ENCODE results near the gene SELENOO. TPM values are rescaled to one million over a fixed set of nuclear protein-coding genes. Genes with fewer than 3 reads are reported as not detected.

Gene SELENOO
- total and polyA plus RNA-seq, 3 donors from 2014 or later = 20.8 to 66.8 (median 57.9) TPM

- no peak overlapping the region for H3K27ac ChIP-seq
- no peak overlapping the region for H3K4me3 ChIP-seq
- 87 to 93% methylated on average over 22 to 26 of the region's 26 CpGs for WGBS, 2 donors
- H3K27me3 ChIP-seq = no peaks in the 10 kb centered on the region
- DNase-seq = no peak
- H3K9me3 ChIP-seq = no peaks in the 10 kb centered on the region
- TF ChIP-seq CTCF (IDR thresholded peaks at IDR 0.05) (no peak), POLR2A (IDR thresholded peaks at IDR 0.05) (no peak)
- H3K36me3 ChIP-seq (ENCODE audit: low read depth, missing control alignments) = no peaks in the 10 kb centered on the region
- intact Hi-C loops (cut with DNase I; ENCODE audit: low total_unique reads) = no loop called here
- H3K4me1 ChIP-seq = peaks cover 4% of the 10 kb centered on the region
These were observed 27.4 kb upstream of the SELENOO start for GRCh38 chr22:50173311-50173982.

DNA sequence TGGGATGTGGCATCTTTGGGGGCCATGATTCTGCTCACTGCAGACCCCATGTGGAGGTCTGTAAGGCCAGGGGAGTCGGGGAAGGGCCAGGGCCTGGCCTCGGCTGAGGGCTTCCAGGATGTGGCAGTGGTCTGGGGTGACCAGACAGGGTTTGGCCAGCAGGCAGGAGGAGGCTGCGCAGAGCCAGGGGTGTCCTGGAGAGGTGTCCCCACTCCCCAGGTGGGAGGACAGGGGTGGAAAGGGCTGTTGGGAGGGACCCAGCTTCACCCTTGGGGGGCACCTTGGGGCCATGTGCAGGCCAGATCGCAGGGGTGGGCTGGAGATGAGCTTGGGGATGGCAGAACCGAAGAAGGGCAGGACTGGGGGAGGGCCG is 26.8 kb upstream of the SELENOO start:
- Histone ChIP-seq H3K9me3 (no peaks in the 10 kb centered on the region), H3K27me3 (no peaks in the 10 kb centered on the region), H3K36me3 (ENCODE audit: low read depth, missing control alignments) (no peaks in the 10 kb centered on the region), H3K4me1 (peaks cover 4% of the 10 kb centered on the region), H3K27ac (no peak overlapping the region), H3K4me3 (no peak overlapping the region)
- no peak for DNase-seq
- TF ChIP-seq CTCF (IDR thresholded peaks at IDR 0.05) = no peak
- no peak for TF ChIP-seq POLR2A (IDR thresholded peaks at IDR 0.05)
- intact Hi-C loops (cut with DNase I; ENCODE audit: low total_unique reads) = no loop called here
- 88 to 89% methylated on average over 5 to 6 of the region's 6 CpGs for WGBS, 2 donors

DNA sequence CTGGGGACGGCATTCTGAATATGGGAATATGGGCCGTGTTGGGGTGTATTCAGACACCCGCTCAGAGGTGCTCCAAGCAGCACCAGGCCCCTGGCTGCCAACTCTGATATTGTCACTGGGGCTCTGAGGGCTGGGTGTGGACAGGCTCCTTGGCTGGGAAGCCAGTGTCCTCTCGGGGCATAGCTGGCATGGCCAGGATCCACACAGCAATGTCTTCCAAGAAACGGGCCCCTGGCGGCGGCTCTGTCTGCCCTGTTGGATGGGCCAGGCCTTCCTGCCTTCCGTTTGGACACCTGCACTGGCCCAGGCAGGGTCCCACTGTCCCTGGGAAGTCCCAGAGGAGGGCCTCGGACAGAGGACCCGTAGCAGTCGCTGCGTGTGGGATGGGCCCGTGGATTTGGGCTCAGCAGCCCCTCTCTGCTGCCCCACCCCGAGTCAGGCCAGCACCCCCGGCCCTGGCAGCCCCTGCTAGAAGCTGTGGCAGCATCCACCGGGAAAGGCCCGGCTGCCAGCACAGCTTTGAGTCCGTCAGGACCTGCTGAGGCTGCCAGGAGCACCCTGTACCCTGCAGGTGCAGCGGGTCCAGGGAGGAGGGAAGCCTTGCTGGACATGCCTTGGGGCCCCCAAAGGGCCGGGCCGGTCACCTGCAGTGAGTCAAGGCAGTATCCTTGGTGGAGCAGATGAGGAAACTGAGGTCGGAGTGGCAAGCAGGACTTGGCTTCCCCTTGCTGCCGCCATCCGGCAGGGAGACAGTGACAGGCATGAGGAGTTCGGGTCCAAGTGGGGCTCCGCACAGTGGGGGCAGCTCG is 26.2 kb upstream of the SELENOO start:
- TF ChIP-seq CTCF (IDR thresholded peaks at IDR 0.05) = no peak
- TF ChIP-seq POLR2A (IDR thresholded peaks at IDR 0.05) = no peak
- Histone ChIP-seq H3K4me1 (no peaks in the 10 kb centered on the region), H3K27ac (no peak overlapping the region), H3K36me3 (ENCODE audit: low read depth, missing control alignments) (no peaks in the 10 kb centered on the region), H3K9me3 (no peaks in the 10 kb centered on the region), H3K27me3 (no peaks in the 10 kb centered on the region), H3K4me3 (no peak overlapping the region)
- no peak for DNase-seq
- 88 to 94% methylated on average over 4 to 18 of the region's 27 CpGs for WGBS, 2 donors
- intact Hi-C loops (cut with DNase I; ENCODE audit: low total_unique reads) = no loop called here

DNA sequence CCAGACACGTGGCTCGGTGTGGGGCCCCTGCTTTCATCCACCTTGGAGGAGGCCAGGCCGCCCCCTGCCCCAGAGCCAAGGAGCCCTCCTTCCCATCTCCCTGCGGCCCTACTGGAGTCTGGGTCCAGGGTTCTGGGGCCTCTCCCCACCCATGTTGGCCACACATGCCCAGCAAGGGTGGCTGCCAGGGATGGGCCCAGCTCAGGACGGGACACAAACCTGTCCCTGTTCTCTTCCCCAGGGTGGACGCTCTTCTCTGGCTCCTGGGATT is 25.7 kb upstream of the SELENOO start:
- no peaks in the 10 kb centered on the region for H3K27me3 ChIP-seq
- no peaks in the 10 kb centered on the region for H3K36me3 ChIP-seq (ENCODE audit: low read depth, missing control alignments)
- 75 to 94% methylated on average over 1 to 2 of the region's 6 CpGs for WGBS, 2 donors
- H3K4me1 ChIP-seq = no peaks in the 10 kb centered on the region
- H3K27ac ChIP-seq = no peak overlapping the region
- no peak for DNase-seq
- no peaks in the 10 kb centered on the region for H3K9me3 ChIP-seq
- intact Hi-C loops (cut with DNase I; ENCODE audit: low total_unique reads) = no loop called here
- H3K4me3 ChIP-seq = no peak overlapping the region
- TF ChIP-seq CTCF (IDR thresholded peaks at IDR 0.05) (no peak), POLR2A (IDR thresholded peaks at IDR 0.05) (no peak)
